Dendritic cell treated with granulocyte-macrophage colony-stimulating factor and Interleukin-4, amounts not matched to agents 40 ng/mL and 50 ng/mL, for 4 days (primary cell): ENCODE results near the gene TTYH2.
A peak's percentile ranks its signal among the peaks of the same experiment; 100 is the strongest.
"Not testable (repeated sequence)": the region's sequence is repeated elsewhere in the genome, so short reads cannot be mapped to it uniquely, and the experiment has no call there.

Experiments used
- H3K27ac Mint-ChIP-seq: one replicate; pipeline ENCODE4 v1.8.0; 2022; ENCODE audit warnings: mild to moderate bottlenecking, mixed read lengths
- H3K27me3 Mint-ChIP-seq: one replicate; pipeline ENCODE4 v1.8.0; 2022; ENCODE audit warnings: mild to moderate bottlenecking, mixed read lengths
- H3K36me3 Mint-ChIP-seq: one replicate; pipeline ENCODE4 v1.8.0; 2022; ENCODE audit warnings: low read depth, mixed read lengths
- H3K4me1 Mint-ChIP-seq: one replicate; pipeline ENCODE4 v1.8.0; 2022; ENCODE audit warnings: low read depth, mixed read lengths
- H3K4me3 Mint-ChIP-seq: one replicate; pipeline ENCODE4 v1.8.0; 2022; ENCODE audit warnings: mild to moderate bottlenecking, moderate library complexity, mixed read lengths
- H3K9me3 Mint-ChIP-seq: one replicate; pipeline ENCODE4 v1.8.0; 2022; ENCODE audit warnings: mixed read lengths
- intact Hi-C: fragments of 100-400 bp; cut with micrococcal nuclease; formaldehyde crosslinking; loops from one replicate; pipeline ENCODE4 v1.15.0; 2022

Gene TTYH2

GRCh38 chr17:74185571-74186185 lies 27.7 kb upstream of the TTYH2 start:
- Mint-ChIP-seq H3K27ac (no peak overlapping the region), H3K9me3 (no peaks in the 10 kb centered on the region), H3K27me3 (peaks cover 11% of the 10 kb centered on the region), H3K4me1 (peaks cover 5% of the 10 kb centered on the region), H3K36me3 (no peaks in the 10 kb centered on the region), H3K4me3 (no peak overlapping the region)
- intact Hi-C loops, result no loop called here

GRCh38 chr17:74186498-74186897 lies 26.9 kb upstream of the TTYH2 start:
- H3K27ac Mint-ChIP-seq, result no peak overlapping the region
- intact Hi-C loops, result no loop called here
- peaks cover 5% of the 10 kb centered on the region for H3K4me1 Mint-ChIP-seq
- H3K4me3 Mint-ChIP-seq, result no peak overlapping the region
- no peaks in the 10 kb centered on the region for H3K36me3 Mint-ChIP-seq
- H3K27me3 Mint-ChIP-seq, result peaks cover 10% of the 10 kb centered on the region
- H3K9me3 Mint-ChIP-seq, result no peaks in the 10 kb centered on the region

DNA sequence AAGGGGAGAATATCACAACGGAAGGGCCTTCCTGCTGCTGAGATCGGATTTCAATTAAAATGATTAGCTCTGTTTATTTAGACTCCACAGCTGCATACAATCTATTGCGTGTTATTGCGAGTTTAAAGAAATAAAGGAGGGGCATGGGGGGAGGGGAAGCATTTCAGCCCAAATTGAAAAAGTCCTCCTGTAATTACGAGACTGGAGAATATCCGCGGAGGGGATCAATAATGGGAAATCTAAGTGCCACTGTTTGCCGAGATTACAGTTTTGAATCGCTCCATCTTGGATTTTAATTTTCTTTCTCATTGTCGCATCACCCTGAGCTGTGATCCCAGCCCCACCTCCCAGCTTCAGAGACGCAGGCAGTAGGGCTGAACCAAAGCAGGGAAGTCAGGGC lies 25.6 kb upstream of the TTYH2 start:
- H3K27me3 Mint-ChIP-seq, result peaks cover 10% of the 10 kb centered on the region
- H3K9me3 Mint-ChIP-seq, result no peaks in the 10 kb centered on the region
- H3K4me3 Mint-ChIP-seq, result no peak overlapping the region
- no peaks in the 10 kb centered on the region for H3K36me3 Mint-ChIP-seq
- no peak overlapping the region for H3K27ac Mint-ChIP-seq
- intact Hi-C loops, result no loop called here
- H3K4me1 Mint-ChIP-seq, result peaks cover 7% of the 10 kb centered on the region

- H3K4me1 Mint-ChIP-seq, result peaks cover 17% of the 10 kb centered on the region
- H3K27me3 Mint-ChIP-seq, intact Hi-C loops, H3K27ac Mint-ChIP-seq, H3K36me3 Mint-ChIP-seq, H3K4me3 Mint-ChIP-seq, H3K9me3 Mint-ChIP-seq: not testable (repeated sequence)
Measured at GRCh38 chr17:74188687-74189086, 24.7 kb upstream of the TTYH2 start.

DNA sequence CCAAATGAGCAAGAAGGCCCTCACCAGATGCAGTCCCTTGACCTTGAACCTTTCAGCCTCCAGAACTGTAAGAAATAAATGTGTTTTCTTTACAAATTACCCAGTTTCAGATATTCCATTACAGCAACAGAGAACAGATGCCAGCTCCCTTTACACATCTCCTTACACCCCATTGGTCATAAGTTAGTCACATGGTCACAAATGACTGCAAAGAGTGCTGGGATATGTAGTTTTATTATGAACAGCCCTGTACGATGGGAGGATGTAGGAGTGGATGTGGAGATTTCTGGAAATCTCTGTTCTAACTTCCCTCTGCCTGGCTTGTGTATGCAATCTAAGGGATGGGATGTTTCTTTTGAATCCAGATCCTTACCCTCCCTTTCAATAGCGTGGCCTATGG lies 23.2 kb upstream of the TTYH2 start:
- Mint-ChIP-seq H3K36me3 (no peaks in the 10 kb centered on the region), H3K9me3 (no peaks in the 10 kb centered on the region), H3K4me3 (no peak overlapping the region), H3K4me1 (peaks cover 31% of the 10 kb centered on the region), H3K27me3 (peaks cover 14% of the 10 kb centered on the region), H3K27ac (no peak overlapping the region)
- intact Hi-C loops, result no loop called here

DNA sequence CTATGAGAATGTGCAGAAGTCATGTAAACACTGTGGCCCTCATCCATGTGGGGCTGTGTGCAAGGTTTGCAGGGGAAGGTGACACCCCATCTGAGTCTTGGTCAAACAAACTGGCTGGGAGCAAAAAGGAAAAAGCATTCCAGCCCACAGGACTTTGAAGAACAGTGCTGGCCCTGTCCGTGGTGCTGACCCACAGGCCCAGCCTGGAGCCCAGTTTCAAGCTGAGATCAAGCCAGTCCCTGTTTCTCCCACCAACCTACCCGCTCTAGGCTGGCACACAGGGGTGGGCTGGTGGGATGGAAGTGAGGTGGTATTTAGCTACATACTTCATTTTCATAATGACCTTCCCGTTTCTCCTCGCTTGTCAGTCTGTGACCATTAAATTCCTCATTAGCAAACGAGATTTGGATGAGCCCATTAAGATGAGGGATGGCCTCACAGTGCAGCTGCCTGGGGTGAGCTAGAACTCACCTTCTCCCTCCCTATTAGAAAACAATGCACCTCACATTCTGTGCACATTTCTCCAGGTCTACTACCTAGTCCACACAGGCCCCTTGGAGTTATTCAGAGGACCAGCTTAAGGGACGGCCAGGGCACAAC lies 22.5 kb upstream of the TTYH2 start:
- peaks cover 32% of the 10 kb centered on the region for H3K4me1 Mint-ChIP-seq
- H3K27me3 Mint-ChIP-seq, result peaks cover 20% of the 10 kb centered on the region
- no peaks in the 10 kb centered on the region for H3K9me3 Mint-ChIP-seq
- no peaks in the 10 kb centered on the region for H3K36me3 Mint-ChIP-seq
- H3K4me3 Mint-ChIP-seq, result no peak overlapping the region
- no peak overlapping the region for H3K27ac Mint-ChIP-seq
- intact Hi-C loops, result no loop called here

DNA sequence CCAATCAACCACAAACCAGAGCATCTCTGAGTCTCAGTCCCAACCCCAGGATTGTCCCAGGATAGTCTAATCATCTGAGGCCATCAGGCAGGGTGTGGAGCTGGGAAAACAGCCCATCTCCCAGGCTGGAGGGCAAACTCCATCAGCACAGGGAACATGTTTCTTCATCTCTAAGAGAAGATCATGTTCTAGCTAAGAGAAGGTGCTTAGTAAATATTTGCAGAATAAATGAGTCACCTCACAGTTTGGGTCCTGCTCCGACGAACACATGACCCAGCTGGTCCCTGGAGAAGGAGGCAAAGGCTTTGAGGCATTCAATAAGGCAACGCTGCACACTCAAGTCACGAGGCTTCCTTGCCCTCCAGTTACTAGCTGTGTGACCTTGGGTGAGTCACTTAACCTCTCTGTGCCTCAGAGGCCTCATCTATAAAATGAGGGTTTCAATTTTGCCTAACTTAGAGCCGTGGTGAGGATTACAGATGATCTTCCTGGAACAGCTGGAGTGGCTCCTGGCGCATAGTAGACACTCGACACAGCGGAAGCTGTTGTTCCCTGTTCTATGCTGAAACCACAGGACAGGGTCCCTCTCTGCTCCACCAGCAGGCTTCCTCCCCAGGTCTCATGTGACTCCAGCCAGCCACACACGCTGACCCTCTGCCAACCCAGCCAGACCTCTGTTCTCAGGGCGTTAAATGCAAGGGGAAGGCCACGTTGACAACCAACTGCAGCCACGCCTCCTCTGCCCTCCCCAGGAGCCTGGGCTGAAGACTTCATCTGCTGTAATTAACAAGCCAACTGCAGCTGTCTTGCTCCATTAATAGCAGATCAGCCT lies 20.2 kb upstream of the TTYH2 start:
- peak overlapping the region; percentile 30 for H3K4me3 Mint-ChIP-seq
- H3K27ac Mint-ChIP-seq, result peak overlapping the region; percentile 78
- intact Hi-C loops, result no loop called here
- H3K4me1 Mint-ChIP-seq, result peaks cover 32% of the 10 kb centered on the region
- peaks cover 22% of the 10 kb centered on the region for H3K27me3 Mint-ChIP-seq
- H3K9me3 Mint-ChIP-seq, result no peaks in the 10 kb centered on the region
- no peaks in the 10 kb centered on the region for H3K36me3 Mint-ChIP-seq

DNA sequence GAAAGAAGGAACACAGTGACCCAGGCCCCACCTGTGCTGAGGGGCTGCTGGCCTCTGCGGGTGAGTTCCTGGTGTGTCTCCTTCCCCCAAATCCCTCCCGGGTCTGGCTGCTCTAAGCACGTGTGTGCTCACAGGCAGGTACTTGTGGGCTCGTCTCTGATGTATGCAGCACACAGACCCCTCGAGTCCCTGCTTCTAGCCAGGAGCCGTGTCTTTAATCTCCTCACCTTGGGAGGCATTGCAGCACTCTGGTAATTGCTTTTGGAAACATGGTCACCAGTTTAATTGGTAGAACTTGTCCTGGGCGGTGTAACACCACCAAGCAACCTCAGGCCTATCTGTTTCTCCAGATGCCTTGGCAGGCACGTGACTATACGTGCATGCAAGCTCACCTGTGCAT lies 18.7 kb upstream of the TTYH2 start:
- peaks cover 26% of the 10 kb centered on the region for H3K27me3 Mint-ChIP-seq
- no peak overlapping the region for H3K4me3 Mint-ChIP-seq
- peaks cover 42% of the 10 kb centered on the region for H3K4me1 Mint-ChIP-seq
- no peaks in the 10 kb centered on the region for H3K9me3 Mint-ChIP-seq
- intact Hi-C loops, result no loop called here
- no peak overlapping the region for H3K27ac Mint-ChIP-seq
- H3K36me3 Mint-ChIP-seq, result no peaks in the 10 kb centered on the region

DNA sequence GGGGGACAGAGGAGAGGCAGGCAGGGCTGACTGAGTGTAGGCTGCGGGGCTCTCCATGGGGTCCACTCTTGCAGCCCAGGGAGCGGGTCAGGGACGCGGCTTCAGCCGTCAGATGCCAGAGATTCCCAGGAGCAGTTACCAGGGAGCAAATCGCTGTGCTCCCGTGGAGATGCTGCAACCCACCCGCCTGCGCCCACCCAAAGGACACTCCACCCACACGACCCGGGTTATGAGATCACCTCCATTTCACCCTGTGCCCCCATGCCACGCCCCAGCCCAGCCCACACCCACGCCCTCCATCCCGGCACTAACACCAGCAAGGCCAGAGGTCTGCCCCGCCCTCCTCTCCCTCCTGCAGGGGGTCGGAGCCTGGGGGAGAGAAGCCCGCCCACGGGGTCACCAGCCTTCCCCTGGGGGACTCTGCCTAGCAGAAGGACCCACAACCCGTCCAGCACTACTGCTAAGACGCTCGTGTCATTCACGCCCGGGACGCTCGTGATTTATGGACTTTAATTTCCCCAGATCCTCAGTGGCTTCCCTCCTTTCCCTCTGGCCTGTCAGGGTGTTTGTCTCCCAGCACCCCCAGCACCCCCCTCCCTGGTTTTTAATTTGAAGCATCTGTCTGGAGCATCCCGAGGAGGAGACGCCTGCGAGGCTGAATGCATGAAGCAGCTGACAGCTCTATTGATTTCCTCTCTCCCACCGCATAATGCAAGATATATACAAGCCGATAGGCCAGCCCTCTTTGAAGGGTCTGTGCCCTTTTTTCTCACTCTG lies 16.6 kb upstream of the TTYH2 start:
- Mint-ChIP-seq H3K36me3 (no peaks in the 10 kb centered on the region), H3K9me3 (no peaks in the 10 kb centered on the region), H3K4me1 (peaks cover 43% of the 10 kb centered on the region), H3K27me3 (peaks cover 45% of the 10 kb centered on the region), H3K27ac (no peak overlapping the region), H3K4me3 (no peak overlapping the region)
- intact Hi-C loops, result no loop called here

DNA sequence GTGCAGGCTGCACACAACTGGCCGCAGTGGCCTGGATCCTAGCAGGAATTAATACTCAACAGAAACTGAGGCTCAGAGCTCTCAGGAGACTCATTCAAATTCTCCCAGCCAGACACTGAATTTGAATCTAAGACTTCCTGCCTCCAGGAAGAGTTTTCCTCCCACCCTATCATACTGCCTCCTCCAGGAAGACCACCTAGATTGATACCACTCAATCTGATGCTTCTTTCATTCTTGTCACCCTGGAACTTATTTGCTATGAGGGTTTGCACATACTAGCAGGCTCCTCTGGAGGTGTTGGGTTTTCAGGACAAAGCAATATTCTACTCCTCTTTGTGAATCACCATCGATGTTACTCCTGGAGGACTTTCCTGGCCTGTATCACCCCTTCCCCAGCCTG lies 15.6 kb upstream of the TTYH2 start:
- intact Hi-C loops, result no loop called here
- Mint-ChIP-seq H3K27ac (no peak overlapping the region), H3K9me3 (no peaks in the 10 kb centered on the region), H3K36me3 (no peaks in the 10 kb centered on the region), H3K27me3 (peaks cover 54% of the 10 kb centered on the region), H3K4me1 (peaks cover 40% of the 10 kb centered on the region), H3K4me3 (no peak overlapping the region)

DNA sequence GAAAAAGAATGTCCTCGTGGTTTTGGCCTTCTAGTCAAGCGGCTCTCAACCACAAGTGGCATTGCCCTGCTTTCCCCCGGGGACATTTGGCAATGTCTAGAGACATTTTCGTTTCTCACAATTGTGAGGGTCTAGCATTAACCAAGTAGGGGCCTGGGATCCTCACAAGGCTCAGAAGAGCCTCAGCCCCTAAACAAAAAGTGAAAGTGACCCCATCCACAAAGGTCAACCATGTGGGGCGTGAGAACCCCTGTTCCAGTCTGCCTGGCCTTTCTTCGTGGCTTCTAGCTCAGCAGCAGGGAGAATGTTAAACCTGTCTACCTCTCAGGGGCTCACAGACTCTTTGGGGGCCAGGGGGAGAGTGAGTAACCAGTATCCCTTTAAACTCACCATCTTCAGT lies 14.7 kb upstream of the TTYH2 start:
- Mint-ChIP-seq H3K27me3 (peaks cover 57% of the 10 kb centered on the region), H3K36me3 (peaks cover 4% of the 10 kb centered on the region), H3K4me3 (no peak overlapping the region), H3K4me1 (peaks cover 39% of the 10 kb centered on the region), H3K9me3 (no peaks in the 10 kb centered on the region), H3K27ac (no peak overlapping the region)
- intact Hi-C loops, result no loop called here

DNA sequence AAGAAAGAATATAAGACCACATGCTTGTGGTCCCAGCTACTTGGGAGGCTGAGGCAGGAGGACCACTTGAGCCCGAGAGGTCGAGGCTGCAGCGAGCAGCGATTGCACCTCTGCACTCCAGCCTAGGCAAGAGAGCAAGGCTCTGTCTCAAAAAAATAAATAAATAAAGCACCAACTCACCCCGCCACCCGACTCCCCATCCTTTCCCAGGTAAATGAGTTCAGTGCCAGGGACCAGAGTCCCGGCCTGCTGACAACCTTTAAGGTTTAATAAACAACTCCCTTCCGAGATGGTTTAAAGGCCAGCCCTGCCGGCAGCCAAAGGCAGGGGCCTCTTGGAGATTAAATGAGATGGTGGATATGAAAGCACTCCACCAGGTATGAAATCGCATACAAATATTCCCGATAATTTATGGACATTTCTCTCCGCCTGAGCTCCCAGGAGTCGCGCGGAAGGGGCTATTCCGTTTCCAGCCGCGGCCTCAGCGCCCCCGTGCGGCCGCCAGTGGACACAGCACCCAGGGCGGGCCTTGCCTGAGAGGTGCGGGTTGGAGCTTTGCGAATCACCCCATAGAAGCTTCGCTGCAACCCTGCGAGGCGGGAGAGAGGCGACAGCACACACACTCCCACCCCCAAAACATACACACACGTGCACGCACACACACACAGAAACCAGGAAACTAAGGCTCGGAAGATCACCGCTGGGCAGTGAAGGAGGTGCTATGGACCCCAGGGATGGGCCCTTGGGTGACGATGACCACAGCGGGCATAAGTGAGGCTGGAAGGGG lies 13.9 kb upstream of the TTYH2 start:
- Mint-ChIP-seq H3K27me3 (peaks cover 55% of the 10 kb centered on the region), H3K4me1 (peaks cover 30% of the 10 kb centered on the region), H3K9me3 (no peaks in the 10 kb centered on the region), H3K27ac (peak overlapping the region; percentile 59), H3K36me3 (peaks cover 10% of the 10 kb centered on the region), H3K4me3 (no peak overlapping the region)
- intact Hi-C loops, result loop anchor here (2.0 kb wide), 1 partner anchor 109 kb away; no protein-coding TSS in a partner anchor

GRCh38 chr17:74200112-74200511 lies 13.3 kb upstream of the TTYH2 start:
- Mint-ChIP-seq H3K4me3 (no peak overlapping the region), H3K4me1 (peaks cover 29% of the 10 kb centered on the region), H3K9me3 (no peaks in the 10 kb centered on the region), H3K27ac (peak overlapping the region; percentile 59), H3K27me3 (peaks cover 53% of the 10 kb centered on the region), H3K36me3 (peaks cover 15% of the 10 kb centered on the region)
- intact Hi-C loops, result loop anchor here (2.0 kb wide), 1 partner anchor 109 kb away; no protein-coding TSS in a partner anchor
